ENCODE measurements around the gene GPRIN1. TPM values are rescaled to one million over a fixed set of nuclear protein-coding genes. Genes with fewer than 3 reads are reported as not detected.
"Not testable (repeated sequence)": the region's sequence is repeated elsewhere in the genome, so short reads cannot be mapped to it uniquely, and the experiment has no call there.

The GPRIN1 gene
- total RNA-seq, 1 donor = 2.6 TPM

- H3K4me3 ChIP-seq (ENCODE audit: low read depth, low read length) = peak overlapping the region; percentile 70
- TF ChIP-seq CTCF (IDR thresholded peaks at IDR 0.05; ENCODE audit: insufficient read depth, low read depth, low read length) = no peak
- DNase-seq (ENCODE audit: low read depth) = no peak
Measured at GRCh38 chr5:176608937-176609723, 826 bp downstream of the GPRIN1 start.

- TF ChIP-seq CTCF (IDR thresholded peaks at IDR 0.05; ENCODE audit: insufficient read depth, low read depth, low read length) = no peak
- DNase-seq (ENCODE audit: low read depth) = no peak
Measured at GRCh38 chr5:176608142-176608705, 1.7 kb downstream of the GPRIN1 start.

GRCh38 chr5:176606875-176607274, 3.1 kb downstream of the GPRIN1 start:
- no peak for TF ChIP-seq CTCF (IDR thresholded peaks at IDR 0.05; ENCODE audit: insufficient read depth, low read depth, low read length)

More at GRCh38 chr5:176608142-176608705, 1.7 kb downstream of the GPRIN1 start:
- no peak overlapping the region for H3K4me3 ChIP-seq (ENCODE audit: low read depth, low read length)

GRCh38 chr5:176606032-176606431, 3.9 kb downstream of the GPRIN1 start:
- no peak for TF ChIP-seq CTCF (IDR thresholded peaks at IDR 0.05; ENCODE audit: insufficient read depth, low read depth, low read length)

More at GRCh38 chr5:176606875-176607274, 3.1 kb downstream of the GPRIN1 start:
- no peak overlapping the region for H3K4me3 ChIP-seq (ENCODE audit: low read depth, low read length)
- DNase-seq (ENCODE audit: low read depth) = no peak

GRCh38 chr5:176603091-176603490, 6.9 kb downstream of the GPRIN1 start:
- no peak overlapping the region for H3K4me3 ChIP-seq (ENCODE audit: low read depth, low read length)
- TF ChIP-seq CTCF (IDR thresholded peaks at IDR 0.05; ENCODE audit: insufficient read depth, low read depth, low read length) = no peak
- no peak for DNase-seq (ENCODE audit: low read depth)

More at GRCh38 chr5:176606032-176606431, 3.9 kb downstream of the GPRIN1 start:
- no peak overlapping the region for H3K4me3 ChIP-seq (ENCODE audit: low read depth, low read length)
- DNase-seq (ENCODE audit: low read depth) = no peak

- H3K4me3 ChIP-seq (ENCODE audit: low read depth, low read length) = no peak overlapping the region
- no peak for DNase-seq (ENCODE audit: low read depth)
- TF ChIP-seq CTCF (IDR thresholded peaks at IDR 0.05; ENCODE audit: insufficient read depth, low read depth, low read length) = no peak
Measured at GRCh38 chr5:176601901-176602482, 8.0 kb downstream of the GPRIN1 start.

- not testable (repeated sequence) for H3K4me3 ChIP-seq (ENCODE audit: low read depth, low read length); DNase-seq (ENCODE audit: low read depth)
Measured at GRCh38 chr5:176599749-176600430, 10.1 kb downstream of the GPRIN1 start.

Measured in fibroblast of villous mesenchyme (primary cell).